ENCODE data around the gene PLEKHH1.

Gene PLEKHH1

DNA sequence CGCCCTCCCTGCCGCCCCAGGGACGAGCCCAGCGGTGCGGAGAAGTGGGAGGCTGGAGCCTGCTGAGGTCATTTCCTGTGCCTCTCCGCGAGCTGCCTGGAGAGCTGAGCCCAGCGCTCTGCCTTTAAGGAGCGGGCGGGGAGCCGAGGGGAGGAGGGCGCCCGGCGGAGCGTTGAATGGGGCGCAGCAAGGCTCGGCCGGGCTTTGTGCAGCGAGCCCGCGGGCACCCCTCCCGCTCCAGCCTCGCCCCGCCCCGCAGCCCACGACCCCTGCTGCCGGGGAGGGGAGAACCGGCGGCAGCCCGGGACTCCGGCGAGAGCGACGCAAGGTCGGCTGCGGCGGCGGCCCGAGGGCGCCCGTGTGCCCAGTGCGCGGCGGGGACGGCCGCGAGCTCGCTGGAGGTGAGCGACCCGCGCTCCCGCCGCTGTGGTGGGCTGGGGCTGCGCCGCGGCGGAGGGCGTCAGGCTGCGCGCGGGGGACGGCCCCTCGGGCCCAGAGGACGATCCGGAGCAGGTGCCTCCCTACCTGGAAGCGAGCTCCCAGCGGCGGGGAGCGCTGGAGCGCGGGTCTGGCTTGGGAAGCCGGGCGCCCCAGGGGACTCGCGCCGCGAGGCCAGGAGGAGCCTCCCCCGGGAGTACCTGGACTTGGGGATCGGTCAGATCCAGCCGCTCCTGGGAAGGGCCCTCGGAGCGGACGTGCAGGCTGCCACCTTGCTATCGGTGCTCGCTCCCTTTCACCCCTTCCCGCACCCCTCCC, at the start of gene PLEKHH1:
Gene PLEKHH1 (plus strand): TSS at position 293 of the 756 bp plus-strand sequence. CDS start 8,578 bp downstream, outside the sequence.
- peak; percentile 23 to 27 for DNase-seq (ENCODE audit: low read depth in 2 of 2)

DNA sequence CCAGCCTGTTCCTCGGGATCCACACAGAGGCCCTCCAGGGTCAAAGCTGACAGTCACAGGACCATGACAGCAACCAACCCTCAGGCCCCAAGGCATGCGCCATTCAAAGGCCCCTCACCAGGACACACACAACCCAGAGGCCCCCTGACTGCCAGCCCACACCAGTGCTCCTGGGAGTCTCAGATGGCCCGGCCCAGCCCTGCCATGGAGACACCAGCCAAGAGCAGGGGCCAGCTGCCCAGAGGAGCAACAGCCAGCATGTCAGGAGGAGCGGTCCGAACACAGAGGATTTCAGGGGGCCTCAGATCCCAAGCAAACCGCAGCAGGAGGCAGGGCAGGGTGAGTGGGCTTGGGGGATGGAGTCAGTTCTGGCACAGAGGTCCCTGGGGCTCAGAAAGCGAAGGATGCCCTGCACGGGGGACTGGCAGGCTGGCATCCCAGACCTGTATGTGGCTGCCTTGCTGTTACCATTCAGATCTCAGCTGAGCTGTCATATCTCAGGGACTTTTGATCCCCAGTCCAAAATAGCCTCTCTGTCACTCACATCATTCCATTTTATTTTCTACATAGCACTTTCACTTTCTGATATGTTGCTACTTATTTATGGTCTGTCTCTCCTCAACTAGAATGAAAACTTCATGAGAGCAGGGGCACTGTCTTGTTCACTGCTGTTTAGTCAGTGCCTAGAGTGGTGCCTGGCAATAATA, 49.4 kb upstream of the PLEKHH1 start:
- DNase-seq (ENCODE audit: low read depth in 2 of 2), result no peak

DNA sequence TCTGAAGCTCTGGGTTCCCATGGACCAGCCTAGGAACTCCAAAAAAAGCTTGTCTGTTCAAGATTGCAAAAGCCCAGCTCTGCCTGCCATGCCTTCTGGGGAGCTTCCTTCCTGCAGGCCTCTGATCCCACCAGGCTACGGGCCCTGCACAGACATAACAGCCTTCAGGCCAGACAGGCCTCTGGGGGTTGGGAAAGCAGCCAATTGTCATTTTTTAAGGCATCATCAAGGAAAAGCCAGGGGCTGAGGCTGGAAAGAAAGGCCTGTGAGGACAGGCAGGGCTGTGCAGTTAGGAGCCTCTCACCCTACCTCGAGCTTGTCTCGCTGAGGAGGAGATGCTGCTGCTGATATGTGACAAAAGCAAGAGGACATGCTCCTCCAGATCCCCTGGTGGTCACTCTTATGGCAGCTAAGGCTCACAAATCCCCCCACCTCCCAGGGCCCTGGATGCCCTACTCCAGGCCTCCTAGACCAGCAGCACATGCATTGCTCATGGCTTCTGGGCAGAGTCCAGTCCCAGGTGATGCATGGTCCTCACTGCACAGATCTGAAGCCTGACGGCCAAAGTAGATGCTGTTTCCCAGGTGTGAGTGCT, 47.5 kb upstream of the PLEKHH1 start:
- peak; percentile 17 to 27 for DNase-seq (ENCODE audit: low read depth in 2 of 2)

DNA sequence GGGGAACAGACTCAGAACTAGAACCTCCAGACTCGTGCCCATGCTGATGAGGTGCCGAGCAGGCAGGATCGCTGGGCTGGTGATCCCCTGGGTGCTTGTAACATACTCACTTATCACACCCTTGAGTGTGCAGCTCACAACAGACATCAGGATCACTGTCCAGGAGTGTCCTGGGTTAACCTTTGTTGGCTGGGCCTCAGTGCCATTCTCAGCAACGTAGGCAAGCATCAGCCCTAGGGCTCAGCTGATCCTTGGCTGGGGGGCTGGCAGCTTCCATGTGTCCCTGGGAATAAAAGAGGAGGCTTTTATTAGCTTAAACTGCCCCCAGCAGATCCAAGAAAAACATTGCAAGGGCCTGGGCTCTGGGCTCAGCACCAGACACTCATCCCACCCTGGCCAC, 46.2 kb upstream of the PLEKHH1 start:
- DNase-seq (ENCODE audit: low read depth in 2 of 2), result no peak

DNA sequence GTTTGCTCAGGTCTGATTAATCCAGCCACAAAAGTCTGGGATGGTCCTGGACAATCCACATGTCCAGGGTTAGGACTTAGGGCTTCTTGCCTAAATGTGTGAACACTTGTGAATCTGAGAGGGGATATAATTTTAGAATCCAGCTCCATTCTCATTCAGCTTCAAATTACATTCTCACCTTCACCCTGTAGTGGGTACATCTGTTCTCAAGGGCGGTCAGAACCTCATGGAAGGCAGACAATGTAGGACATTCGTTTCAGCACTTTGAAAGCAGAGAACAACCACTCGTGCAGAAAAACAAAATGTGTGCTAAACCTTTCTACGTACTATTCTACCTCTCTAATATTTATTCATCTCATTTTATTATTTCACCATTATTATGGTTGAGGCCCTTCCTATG, 45.8 kb upstream of the PLEKHH1 start:
- no peak for DNase-seq (ENCODE audit: low read depth in 2 of 2)

DNA sequence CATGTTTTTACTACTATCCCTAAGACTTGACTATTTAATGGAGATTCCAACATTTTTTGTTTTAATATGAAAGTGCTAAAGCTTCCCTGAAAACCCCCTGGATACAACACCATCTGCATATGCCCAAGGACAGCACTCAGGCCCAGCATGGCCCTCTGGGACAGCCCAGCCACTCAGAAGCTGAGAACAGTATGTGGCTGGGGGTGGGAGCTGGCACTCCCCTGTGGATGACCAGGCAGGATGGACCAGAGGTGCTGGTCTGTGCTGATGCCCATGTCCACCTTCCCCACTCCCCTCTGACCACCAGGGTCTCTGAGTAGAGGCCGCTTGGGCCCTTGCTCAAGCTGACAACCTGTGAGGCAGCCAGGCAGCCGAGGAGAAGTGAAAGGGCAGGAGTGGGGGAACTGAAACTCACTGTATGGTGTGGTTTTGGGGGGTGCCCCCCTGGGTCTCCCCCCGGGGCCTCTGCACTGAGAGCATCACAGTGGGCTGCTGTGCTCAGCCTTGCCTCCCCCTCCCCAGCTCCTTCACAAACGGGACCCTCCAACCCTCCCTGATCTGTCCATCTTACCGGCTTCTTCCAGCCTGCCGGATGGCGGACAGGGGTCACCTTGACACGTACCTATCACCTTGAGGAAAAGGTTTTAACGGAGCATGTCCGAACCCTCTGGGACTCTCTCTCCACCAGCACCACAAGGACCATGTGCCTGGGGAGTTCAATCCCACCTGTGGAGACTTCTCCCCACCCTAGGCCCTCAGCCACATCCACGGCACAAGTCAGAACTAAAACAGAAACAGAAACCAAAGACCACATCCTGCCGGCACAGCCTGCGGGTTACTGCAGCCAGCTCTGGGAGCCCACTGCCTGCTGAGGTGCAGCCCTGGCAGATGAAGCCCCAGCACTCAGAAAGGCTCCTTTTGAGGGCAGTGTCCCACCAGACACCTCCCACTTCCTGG, 44.9 kb upstream of the PLEKHH1 start, which contains the start of gene TMEM229B:
Gene TMEM229B (minus strand): TSS at position 785 of the 957 bp plus-strand sequence. CDS start 14,798 bp downstream, outside the sequence.
- no peak for DNase-seq (ENCODE audit: low read depth in 2 of 2)

DNA sequence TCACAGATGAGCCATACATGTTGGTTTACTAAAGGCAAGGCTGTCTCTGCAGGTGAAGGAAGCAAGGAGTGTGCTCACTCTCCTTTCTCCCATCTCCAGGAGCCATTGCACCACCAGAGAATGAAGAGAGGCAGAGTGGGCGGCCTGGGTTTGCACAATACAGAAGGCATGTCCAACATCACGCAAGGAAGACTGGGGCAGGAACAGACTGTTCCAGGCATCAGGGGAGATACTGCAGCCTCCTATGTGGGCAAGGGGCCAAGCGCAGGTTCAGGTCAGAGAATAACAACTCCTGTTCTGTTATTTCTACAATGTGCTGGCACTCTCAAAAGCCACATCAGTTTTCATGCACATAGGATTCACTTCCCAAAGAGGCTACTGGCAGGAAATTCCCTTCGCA, 42.9 kb upstream of the PLEKHH1 start:
- no peak for DNase-seq (ENCODE audit: low read depth in 2 of 2)

DNA sequence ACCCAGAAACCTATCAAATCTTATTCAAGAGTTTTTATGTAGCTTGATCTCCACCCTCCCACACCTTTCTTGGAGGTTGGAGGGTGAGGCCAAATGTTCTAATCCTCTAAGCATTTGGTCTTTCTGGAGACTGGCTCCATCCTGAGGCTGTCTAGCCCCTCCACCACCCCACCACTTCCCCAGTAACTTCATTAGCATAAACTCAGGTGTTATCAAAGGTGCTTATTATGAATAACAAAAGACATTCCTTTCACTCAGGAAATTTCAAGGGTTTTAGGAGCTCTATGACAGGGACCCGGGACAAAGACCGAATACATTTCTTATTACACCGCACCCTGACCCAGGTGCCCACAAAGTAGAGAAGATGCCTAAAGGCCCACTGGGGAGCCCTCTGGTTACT, 41.8 kb upstream of the PLEKHH1 start:
- no peak for DNase-seq (ENCODE audit: low read depth in 2 of 2)

DNA sequence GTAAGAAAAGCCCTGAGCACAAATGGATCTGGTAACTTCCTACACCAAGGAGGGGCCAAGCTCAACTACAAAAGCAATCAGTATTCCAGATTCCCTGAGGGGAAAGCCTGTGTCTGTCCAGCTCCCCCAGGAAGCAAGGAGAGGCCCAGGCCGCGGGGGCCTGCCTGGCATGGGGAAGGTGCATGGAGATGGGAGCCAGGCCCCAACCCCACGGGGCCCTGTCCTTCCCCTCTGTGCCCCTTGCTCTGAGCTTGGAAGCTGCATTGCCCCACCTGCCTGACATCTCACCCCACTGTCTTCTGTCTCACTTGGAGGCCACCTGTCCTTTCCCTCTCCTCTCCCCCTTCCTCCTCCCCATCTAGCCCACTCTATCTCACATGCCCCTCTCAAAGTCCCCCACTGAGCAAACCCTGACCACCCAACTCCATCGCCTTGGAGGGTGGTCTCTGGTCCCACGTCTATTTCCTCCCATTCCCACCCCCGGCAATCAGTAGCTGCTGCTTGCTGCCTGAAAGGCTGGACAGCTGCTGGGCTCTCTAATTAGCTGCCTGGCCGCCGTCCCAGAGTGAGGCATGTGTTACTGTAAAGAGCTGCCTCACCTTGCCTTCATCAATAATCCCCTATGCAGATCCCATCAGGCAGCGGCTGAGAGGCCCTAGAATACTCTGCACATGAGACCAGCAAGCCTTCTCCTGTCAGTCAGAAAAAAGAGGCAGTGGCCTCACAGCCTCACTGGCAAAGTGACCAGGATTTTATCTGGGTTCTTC, 41.2 kb upstream of the PLEKHH1 start:
- DNase-seq (ENCODE audit: low read depth in 2 of 2), result no peak

DNA sequence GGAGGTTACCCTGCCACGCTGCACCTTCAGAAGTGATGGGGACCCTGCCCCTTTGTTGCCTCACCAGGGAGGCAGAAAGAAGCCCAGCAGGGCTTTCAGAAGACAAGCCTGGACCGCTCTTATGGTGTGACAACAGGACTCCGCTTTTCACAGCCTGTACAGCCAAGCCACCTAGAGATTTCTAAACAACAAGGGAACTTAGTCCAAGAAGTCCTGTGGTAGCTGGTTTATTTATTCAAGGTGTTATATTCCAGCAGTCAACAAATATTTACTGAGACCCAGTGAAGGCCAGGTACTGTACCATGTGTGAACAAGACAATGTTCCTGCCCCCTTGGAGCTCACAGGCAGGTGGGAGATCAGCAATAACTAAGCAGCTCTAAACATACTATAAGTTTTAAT, 40.6 kb upstream of the PLEKHH1 start:
- no peak for DNase-seq (ENCODE audit: low read depth in 2 of 2)

DNA sequence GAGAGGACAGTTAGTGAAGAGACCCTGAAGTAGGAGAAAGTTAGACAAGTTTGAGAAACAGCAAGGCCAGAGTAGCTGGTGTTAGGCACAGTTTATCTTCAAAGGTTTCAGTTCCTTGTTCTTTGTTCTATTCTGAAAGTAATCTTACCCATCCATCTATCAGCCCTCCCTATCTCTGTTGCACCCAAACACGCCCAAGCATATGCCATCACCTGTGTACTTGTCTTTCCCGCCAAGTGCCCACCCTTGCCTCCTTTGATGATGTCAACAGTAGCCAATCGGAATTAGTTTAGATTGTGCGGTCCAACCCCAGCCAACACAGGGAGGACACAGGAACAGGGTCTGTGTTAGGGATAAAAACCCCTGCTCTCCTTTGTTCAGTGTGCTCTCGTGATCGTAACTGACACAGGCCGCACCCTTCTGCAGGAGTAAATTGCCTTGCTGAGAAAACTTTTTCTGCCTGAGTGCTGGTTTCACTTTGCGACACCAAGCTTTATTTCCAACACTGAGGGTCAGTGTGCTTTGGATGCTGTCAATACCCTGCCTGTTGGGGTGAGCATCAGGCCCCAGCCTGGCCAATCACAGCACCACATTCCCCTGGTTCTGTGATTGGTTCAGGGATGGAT, 39.9 kb upstream of the PLEKHH1 start:
- DNase-seq (ENCODE audit: low read depth in 2 of 2), result no peak

DNA sequence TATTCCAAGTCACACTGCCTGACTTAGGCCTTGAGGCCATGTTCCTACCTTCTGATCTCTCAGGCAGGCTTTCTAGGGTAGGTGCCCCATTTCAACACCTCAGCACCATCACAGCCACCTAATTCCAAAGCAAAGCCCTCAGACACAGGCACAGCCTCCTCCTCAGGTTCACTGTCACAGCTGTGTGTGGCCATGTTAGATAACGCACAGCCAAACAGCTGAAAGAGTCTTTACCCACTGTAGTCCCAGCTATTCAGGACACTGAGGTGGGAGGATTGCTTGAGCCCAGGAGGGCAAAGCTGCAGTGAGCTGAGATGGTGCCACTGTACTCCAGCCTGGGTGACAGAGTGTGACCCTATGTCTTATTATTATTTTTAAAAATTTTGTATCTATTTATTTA, 37.3 kb upstream of the PLEKHH1 start:
- DNase-seq (ENCODE audit: low read depth in 2 of 2), result no peak

DNA sequence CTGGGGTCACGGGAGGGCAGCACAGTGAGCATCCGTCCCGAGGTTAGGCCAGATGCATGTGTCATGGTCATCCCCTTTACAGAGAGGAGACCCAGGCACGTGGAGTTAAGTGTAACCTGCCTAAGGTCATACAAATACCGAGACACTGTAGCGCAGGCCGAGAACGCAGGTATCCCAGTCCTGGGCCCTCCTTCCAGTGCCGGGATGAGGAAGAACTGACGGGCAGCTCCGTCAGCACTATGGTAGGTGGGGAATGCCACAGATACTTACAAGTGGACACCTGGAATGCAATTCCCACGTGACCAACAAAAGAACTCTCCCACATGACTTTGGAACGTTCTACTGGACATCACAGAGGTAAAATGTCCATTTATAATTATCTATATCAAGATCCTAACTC, 35.9 kb upstream of the PLEKHH1 start:
- DNase-seq (ENCODE audit: low read depth in 2 of 2), result no peak

DNA sequence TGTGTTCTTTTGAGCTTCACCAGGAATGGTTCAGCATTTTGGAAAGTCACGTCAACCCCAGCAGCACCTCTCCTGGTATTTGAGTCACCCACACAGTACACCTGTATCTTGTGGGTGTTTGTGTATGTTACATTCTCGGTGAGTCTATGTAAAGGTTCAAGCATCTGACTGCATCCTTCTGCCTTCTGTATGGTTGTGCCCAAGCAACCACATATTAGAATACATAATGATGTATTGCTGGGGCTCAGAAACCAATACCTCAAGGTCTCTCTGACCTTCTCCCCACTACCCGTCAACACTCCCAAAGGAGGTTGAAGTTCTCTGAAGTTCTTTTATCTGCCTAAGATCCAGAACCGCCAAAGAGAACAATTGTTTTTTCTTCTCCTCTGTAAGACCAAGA, 35.4 kb upstream of the PLEKHH1 start:
- no peak for DNase-seq (ENCODE audit: low read depth in 2 of 2)

DNA sequence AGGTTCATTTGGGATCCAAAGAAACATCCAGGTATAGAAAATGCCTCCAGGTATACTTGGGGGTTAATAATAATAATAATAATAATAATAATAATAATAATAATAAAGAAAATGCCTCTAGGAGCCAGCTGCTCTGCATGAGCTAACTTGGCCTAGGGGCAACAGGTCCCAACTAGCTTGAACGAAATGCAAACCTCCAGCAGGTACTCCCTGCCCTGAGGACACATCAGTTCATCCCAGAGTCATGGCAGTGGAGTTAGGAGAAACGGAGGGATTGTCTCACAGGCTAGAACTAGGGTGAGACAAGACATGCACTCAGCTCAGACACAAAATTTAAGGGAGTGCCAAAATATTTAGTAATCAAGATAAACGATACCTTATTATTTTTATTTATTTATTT, 32.1 kb upstream of the PLEKHH1 start:
- no peak for DNase-seq (ENCODE audit: low read depth in 2 of 2)

DNA sequence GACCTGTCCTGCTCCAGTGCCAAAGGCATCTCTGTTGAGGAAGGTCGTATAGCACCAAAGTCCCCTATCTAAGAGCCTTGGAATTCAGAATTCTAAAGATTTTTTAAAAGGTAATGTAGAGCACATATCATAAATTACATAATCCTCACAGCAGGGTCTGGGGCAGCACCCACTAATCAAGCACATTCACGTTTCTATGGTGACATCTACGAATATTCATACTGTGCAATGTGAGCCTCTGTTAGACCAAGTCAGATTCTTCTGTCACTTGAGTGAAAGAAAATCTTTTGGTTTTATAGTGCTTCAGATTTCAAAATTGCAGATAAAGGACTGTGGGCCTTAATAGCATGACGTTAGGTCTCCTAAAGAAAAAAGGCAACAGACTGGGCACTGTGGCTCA, 31.4 kb upstream of the PLEKHH1 start:
- no peak for DNase-seq (ENCODE audit: low read depth in 2 of 2)

DNA sequence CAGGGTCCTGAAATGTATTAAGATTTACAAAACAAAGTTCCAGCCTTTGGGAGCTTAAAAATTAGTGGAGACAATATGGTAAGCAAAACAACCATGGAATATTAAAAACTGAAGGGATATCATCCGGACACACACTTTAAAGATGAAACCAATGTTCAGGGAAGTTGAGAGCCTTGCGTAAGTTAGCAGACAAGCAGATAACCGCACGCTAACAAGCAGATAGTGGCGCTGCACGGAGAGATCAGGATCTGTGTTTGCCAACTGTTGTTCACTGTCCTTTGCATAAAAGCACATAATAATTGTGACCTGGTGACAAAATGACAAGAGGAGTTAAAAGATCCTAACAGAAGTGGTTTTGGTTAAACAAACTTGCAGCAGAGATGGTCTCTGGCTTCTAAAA, 30.2 kb upstream of the PLEKHH1 start:
- no peak for DNase-seq (ENCODE audit: low read depth in 2 of 2)

DNA sequence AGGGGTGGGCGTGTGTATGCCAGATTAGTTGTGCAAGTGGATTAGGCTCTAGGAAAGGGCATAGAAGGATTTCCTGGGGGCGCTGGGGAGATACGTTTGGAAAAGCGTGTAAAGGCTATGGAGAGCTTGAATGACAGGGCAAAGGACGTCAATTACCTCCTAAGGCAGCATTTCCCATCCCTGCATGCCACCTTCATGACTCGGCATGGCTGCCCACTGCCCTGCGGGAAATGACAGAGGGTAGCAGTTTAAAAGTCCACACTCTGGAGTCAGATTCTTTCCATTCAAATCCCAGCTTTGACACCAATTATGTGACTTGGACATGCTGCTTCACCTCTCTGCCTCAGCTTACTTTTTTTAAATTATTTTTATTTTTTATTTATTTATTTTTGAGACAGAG, 29.8 kb upstream of the PLEKHH1 start:
- DNase-seq (ENCODE audit: low read depth in 2 of 2), result no peak

DNA sequence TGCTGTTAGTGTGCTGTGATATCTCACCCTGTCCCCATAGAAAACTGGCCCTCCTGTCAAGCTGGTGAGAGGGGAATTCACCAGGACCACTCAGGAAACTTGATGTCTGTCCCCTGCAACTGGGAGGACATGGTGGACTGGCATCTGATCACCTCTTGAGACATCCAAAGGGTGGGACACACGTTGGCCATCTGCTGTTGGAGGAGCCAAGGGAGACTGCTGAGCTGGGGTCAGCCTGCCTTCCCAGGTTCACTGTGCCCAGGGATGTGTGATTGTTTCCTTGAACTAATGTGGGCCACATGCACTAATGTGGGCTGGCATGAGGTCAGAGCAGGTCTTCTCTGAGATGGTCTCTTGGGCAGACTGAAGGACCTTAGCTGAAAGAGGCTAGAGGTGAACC, 27.8 kb upstream of the PLEKHH1 start:
- no peak for DNase-seq (ENCODE audit: low read depth in 2 of 2)

DNA sequence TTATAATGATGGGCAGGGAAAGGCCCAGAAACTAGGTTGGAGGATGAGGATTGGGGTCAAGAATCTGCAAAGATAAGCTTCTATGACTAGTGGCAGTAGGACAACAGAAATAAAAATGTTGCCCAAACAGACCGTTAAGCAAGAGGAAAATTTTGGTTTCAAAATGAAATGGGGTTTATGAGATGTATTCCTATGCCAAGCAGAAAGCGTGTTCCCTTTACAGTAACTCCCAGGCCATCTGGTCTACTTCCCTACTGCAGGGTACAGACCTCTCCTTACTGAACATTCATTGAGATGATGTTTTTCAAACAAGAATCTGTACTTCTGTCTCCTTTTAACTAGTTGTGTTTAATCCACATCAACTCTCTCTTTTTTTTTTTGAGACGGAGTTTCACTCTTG, 24.1 kb upstream of the PLEKHH1 start:
- no peak for DNase-seq (ENCODE audit: low read depth in 2 of 2)

DNA sequence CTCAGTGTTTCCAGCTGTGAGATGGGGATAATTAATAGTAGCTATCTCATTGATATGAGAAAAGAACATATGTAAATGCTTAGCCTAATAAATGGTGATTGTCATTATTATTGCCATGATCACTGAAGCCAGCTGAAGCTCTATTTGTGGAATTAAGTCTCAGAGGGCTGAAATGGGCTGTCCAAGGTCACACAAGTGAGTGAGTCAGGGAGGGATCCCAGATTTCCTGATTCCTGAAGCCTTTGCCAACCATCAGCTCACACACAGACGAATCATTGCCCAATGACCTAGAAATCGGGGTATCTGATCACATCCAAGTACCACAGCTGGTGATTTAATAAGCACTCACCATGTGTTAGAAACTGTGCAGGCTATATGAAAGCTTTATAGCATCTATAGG, 23.0 kb upstream of the PLEKHH1 start:
- DNase-seq (ENCODE audit: low read depth in 2 of 2), result no peak
